ENCODE measurements around the gene UBA7.

UBA7 gene

DNA sequence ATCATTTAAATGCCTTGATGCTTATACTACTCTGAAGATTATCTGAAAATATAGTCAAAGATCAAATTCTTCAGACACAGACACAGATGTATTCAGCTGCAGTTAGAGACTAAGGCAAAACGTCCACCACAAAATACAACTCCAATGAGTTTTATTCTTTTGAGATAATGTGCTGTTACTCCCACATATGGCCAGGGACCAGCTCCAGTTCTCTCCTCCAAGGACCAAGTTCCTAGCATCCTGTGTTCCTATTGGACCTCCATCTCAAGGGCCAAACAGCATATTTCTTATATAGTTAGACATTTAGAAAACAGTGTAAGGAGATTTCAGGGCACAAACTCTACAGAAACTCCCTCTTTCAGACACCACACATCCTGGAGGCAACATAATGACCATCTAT lies 54.5 kb downstream of the UBA7 start:
- H3K9me3 ChIP-seq (ENCODE audit: low read length), result no peaks in the 10 kb centered on the region
- H3K9me2 ChIP-seq (ENCODE audit: low read depth, low read length), result no peaks in the 10 kb centered on the region
- no peaks in the 10 kb centered on the region for H3K36me3 ChIP-seq (ENCODE audit: insufficient read depth, low read length)
- no peak overlapping the region for H3K9ac ChIP-seq (ENCODE audit: low read length)
- H4K20me1 ChIP-seq (ENCODE audit: insufficient read depth, low read length), result no peaks in the 10 kb centered on the region
- H3K79me2 ChIP-seq (ENCODE audit: insufficient read depth, low read length), result peaks cover 18% of the 10 kb centered on the region
- H3K27me3 ChIP-seq (ENCODE audit: insufficient read depth, low read length), result no peaks in the 10 kb centered on the region
- TF ChIP-seq, protein P1, sequence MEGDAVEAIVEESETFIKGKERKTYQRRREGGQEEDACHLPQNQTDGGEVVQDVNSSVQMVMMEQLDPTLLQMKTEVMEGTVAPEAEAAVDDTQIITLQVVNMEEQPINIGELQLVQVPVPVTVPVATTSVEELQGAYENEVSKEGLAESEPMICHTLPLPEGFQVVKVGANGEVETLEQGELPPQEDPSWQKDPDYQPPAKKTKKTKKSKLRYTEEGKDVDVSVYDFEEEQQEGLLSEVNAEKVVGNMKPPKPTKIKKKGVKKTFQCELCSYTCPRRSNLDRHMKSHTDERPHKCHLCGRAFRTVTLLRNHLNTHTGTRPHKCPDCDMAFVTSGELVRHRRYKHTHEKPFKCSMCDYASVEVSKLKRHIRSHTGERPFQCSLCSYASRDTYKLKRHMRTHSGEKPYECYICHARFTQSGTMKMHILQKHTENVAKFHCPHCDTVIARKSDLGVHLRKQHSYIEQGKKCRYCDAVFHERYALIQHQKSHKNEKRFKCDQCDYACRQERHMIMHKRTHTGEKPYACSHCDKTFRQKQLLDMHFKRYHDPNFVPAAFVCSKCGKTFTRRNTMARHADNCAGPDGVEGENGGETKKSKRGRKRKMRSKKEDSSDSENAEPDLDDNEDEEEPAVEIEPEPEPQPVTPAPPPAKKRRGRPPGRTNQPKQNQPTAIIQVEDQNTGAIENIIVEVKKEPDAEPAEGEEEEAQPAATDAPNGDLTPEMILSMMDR (IDR thresholded peaks at IDR 0.05; ENCODE audit: low read length), result no peak
- no peak for TF ChIP-seq EZH2 (IDR thresholded peaks at IDR 0.05; ENCODE audit: borderline replicate concordance, low read length)
- H3K27ac ChIP-seq (ENCODE audit: low read depth, low read length, poor library complexity, severe bottlenecking), result no peak overlapping the region
- H2AFZ ChIP-seq (ENCODE audit: low read length), result no peak overlapping the region
- no peaks in the 10 kb centered on the region for H3K4me1 ChIP-seq (ENCODE audit: insufficient read depth, low read length, severe bottlenecking)
- no peak overlapping the region for H3K4me2 ChIP-seq (ENCODE audit: low read length)
- H3K4me3 ChIP-seq (ENCODE audit: low read depth, low read length, poor library complexity, severe bottlenecking), result no peak overlapping the region
- no peaks in the 10 kb centered on the region for H3F3A ChIP-seq (ENCODE audit: insufficient read depth, low read length)

DNA sequence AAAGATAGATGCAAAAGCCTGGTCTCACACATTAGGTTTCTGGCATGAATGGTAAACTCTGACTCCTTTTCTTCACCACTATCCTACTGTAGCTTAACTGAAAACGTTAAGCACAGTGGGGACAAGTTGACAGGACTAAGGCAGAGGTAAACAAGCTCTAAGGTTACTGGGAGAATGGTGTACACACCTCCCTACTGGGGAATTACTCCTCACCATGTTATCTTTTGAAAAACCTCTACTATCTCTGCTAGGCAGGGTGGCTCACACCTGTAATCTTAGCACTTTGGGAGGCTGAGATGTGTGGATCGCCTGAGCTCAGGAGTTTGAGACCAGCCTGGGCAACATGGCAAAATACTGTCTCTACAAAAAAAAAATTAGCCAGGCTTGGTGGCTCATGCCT lies 56.6 kb downstream of the UBA7 start:
- Histone ChIP-seq H3K4me1 (ENCODE audit: insufficient read depth, low read length, severe bottlenecking) (no peaks in the 10 kb centered on the region), H3K4me3 (ENCODE audit: low read depth, low read length, poor library complexity, severe bottlenecking) (no peak overlapping the region), H3K36me3 (ENCODE audit: insufficient read depth, low read length) (no peaks in the 10 kb centered on the region), H4K20me1 (ENCODE audit: insufficient read depth, low read length) (no peaks in the 10 kb centered on the region), H3F3A (ENCODE audit: insufficient read depth, low read length) (no peaks in the 10 kb centered on the region), H3K9me3 (ENCODE audit: low read length) (no peaks in the 10 kb centered on the region), H3K27me3 (ENCODE audit: insufficient read depth, low read length) (no peaks in the 10 kb centered on the region), H3K9me2 (ENCODE audit: low read depth, low read length) (no peaks in the 10 kb centered on the region), H3K9ac (ENCODE audit: low read length) (no peak overlapping the region), H3K27ac (ENCODE audit: low read depth, low read length, poor library complexity, severe bottlenecking) (no peak overlapping the region), H2AFZ (ENCODE audit: low read length) (no peak overlapping the region), H3K4me2 (ENCODE audit: low read length) (no peak overlapping the region), H3K79me2 (ENCODE audit: insufficient read depth, low read length) (peaks cover 18% of the 10 kb centered on the region)
- TF ChIP-seq EZH2 (IDR thresholded peaks at IDR 0.05; ENCODE audit: borderline replicate concordance, low read length), result no peak
- TF ChIP-seq, protein P1 (IDR thresholded peaks at IDR 0.05; ENCODE audit: low read length), result no peak

DNA sequence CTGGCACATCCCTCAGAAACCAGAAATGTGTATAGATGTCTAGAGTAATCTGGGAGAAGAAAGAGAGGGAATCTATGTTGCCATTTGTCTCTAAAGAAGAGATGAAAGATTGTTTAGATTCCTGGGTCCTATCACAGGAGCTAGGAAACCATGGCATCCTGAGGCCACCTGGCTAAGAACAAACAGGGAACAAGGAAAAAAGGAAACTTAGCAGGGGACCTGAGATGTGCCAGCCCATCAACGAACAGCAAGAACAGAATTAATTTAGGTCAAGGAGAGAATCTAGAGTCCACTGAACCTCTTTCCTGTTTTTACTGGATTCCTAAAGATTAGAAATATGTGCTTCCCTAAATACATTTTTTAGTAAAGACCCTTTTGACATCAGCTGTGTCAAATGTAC lies 57.7 kb downstream of the UBA7 start:
- H3K27ac ChIP-seq (ENCODE audit: low read depth, low read length, poor library complexity, severe bottlenecking), result no peak overlapping the region
- no peak for TF ChIP-seq EZH2 (IDR thresholded peaks at IDR 0.05; ENCODE audit: borderline replicate concordance, low read length)
- TF ChIP-seq, protein P1 (IDR thresholded peaks at IDR 0.05; ENCODE audit: low read length), result no peak
- no peak overlapping the region for H3K9ac ChIP-seq (ENCODE audit: low read length)
- H3K79me2 ChIP-seq (ENCODE audit: insufficient read depth, low read length), result peaks cover 18% of the 10 kb centered on the region
- no peak overlapping the region for H3K4me3 ChIP-seq (ENCODE audit: low read depth, low read length, poor library complexity, severe bottlenecking)
- no peaks in the 10 kb centered on the region for H3K36me3 ChIP-seq (ENCODE audit: insufficient read depth, low read length)
- no peaks in the 10 kb centered on the region for H3K9me2 ChIP-seq (ENCODE audit: low read depth, low read length)
- no peak overlapping the region for H2AFZ ChIP-seq (ENCODE audit: low read length)
- H3K4me2 ChIP-seq (ENCODE audit: low read length), result no peak overlapping the region
- H4K20me1 ChIP-seq (ENCODE audit: insufficient read depth, low read length), result no peaks in the 10 kb centered on the region
- no peaks in the 10 kb centered on the region for H3F3A ChIP-seq (ENCODE audit: insufficient read depth, low read length)
- H3K9me3 ChIP-seq (ENCODE audit: low read length), result no peaks in the 10 kb centered on the region
- H3K27me3 ChIP-seq (ENCODE audit: insufficient read depth, low read length), result no peaks in the 10 kb centered on the region
- no peaks in the 10 kb centered on the region for H3K4me1 ChIP-seq (ENCODE audit: insufficient read depth, low read length, severe bottlenecking)

Measured in OCI-LY1 (cell line).